ENCODE data around the gene TMIGD3. TPM values are rescaled to one million over a fixed set of nuclear protein-coding genes. Genes with fewer than 3 reads are reported as not detected.

Gene TMIGD3
- polyA plus RNA-seq, 2 donors = 0.31 to 0.79 TPM

DNA sequence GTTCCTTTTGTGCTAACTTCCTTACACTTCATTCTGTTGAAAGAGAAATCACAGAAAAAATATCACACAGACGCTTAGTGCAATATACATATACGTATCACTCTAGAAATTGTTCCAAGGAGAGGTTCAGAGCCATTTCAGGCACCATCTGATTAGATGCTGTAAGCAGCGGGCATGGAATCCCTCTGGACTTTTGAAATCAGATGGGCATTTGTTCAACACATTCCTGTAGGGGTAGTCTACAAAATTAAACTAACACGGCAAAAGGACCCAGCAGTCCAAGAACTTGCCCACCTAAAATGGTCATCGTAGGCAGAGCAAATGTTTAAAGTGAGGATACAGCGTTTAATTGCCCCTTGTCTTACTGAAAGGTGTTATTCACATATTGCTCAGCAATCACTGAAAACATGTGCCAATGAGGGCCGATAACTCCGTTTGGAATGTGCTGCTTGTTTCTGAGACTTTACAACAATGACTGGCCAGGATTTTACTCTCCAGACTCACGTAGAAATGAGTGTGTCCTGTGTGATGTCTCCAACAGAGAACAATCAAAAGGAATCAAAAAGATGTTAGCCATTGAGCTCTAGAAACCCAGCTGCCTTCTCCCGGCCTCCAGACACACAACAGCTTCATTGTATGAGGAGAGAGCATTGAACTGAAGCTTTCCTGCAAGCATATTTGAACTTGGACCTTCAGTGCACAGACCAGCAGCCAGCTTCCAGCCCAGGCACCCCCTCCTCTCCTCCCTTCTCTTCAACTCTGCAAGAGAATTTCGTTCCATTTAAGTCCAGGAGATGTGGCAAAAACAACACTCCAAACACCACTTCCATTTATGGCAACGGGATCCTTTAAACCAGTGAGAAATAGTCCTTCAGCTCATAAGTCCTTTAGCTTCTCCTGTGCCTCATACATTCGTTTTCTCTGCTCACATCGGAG lies 32.1 kb upstream of the TMIGD3 start:
- H3K36me3 ChIP-seq (ENCODE audit: control insufficient read depth in 2 of 2, insufficient read depth in 2 of 2, low read length in 1 of 2) = no peaks in the 10 kb centered on the region
- 61 to 71% methylated on average over 14 of the region's 14 CpGs for WGBS, 2 donors
- H3K9me3 ChIP-seq (ENCODE audit: control insufficient read depth in 2 of 2, insufficient read depth in 1 of 2, low read depth in 1 of 2, low read length in 1 of 2) = no peaks in the 10 kb centered on the region
- peak overlapping the region; percentile 7 to 53 for H3K27ac ChIP-seq (ENCODE audit: low read depth in 2 of 2, low read length in 1 of 2)
- H3K4me1 ChIP-seq (ENCODE audit: control insufficient read depth in 2 of 2, insufficient read depth in 2 of 2, low read length in 1 of 2) = no peaks in the 10 kb centered on the region
- no peak overlapping the region for H3K4me3 ChIP-seq (ENCODE audit: low read depth in 1 of 2, low read length in 2 of 2)
- no peaks in the 10 kb centered on the region for H3K27me3 ChIP-seq (ENCODE audit: control insufficient read depth in 1 of 2, insufficient read depth in 2 of 2, low read length in 2 of 2)

DNA sequence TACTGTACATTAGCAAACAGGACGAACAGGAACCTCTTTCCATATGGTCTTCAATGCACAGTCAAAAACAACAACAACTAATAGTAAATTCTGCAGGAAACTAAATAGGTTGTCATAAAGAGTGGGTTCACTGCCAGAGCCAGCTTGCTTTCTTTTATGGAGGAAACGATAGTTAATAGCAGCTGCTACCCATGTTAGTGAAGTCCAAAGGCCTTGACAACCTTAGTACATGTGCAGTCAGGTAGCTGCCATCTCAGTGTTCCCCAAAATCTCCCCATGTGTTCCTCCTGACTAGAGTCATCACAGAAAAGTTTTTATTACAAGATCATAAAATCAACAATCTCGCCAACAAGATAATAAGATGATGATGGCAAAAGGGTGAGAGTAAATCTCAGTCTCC lies 16.6 kb upstream of the TMIGD3 start:
- Histone ChIP-seq H3K27me3 (ENCODE audit: control insufficient read depth in 1 of 2, insufficient read depth in 2 of 2, low read length in 2 of 2) (no peaks in the 10 kb centered on the region), H3K36me3 (ENCODE audit: control insufficient read depth in 2 of 2, insufficient read depth in 2 of 2, low read length in 1 of 2) (no peaks in the 10 kb centered on the region)
- 79 to 93% methylated on average over 3 of the region's 3 CpGs for WGBS, 2 donors

DNA sequence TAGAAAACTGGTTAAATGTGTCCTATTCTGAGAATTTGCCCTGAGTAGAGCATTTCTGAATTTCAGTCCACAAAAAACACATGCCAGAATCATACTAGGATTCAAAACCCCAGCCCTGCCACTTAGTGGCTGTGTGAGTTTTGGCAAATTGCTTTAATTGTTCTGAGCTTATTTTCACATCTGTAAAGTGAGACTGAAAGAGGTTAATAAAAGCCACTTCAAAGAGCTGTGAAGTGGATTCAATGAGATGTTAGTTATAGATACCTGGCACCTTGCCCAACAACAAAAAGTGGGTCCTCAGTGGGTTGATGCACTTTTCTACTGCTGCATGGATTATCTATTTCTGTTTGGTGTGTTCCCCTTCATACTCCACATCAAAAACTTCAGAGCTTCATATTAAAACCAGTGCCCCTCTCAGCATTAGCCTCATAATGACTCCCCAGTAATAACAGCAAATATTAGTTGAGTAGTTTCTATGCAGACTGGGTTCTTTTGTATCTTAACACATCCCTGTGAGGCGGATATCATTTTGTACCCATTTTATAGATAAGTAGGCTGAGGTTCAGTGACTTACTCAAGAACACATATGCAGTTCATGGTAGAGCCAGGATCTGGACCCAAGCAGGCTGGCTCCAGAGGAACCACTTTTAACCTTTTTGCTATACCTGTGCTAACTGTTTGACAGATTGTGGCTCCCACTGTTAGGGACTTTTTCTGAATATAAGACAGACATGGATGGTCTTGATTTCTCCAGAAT lies 14.2 kb upstream of the TMIGD3 start:
- no peaks in the 10 kb centered on the region for H3K36me3 ChIP-seq (ENCODE audit: control insufficient read depth in 2 of 2, insufficient read depth in 2 of 2, low read length in 1 of 2)
- no peaks in the 10 kb centered on the region for H3K27me3 ChIP-seq (ENCODE audit: control insufficient read depth in 1 of 2, insufficient read depth in 2 of 2, low read length in 2 of 2)
- 90 to 94% methylated on average over 1 of the region's 1 CpG for WGBS, 2 donors
- no peak overlapping the region for H3K4me3 ChIP-seq (ENCODE audit: low read depth in 1 of 2, low read length in 2 of 2)
- no peaks in the 10 kb centered on the region for H3K9me3 ChIP-seq (ENCODE audit: control insufficient read depth in 2 of 2, insufficient read depth in 1 of 2, low read depth in 1 of 2, low read length in 1 of 2)
- no peak overlapping the region for H3K27ac ChIP-seq (ENCODE audit: low read depth in 2 of 2, low read length in 1 of 2)
- H3K4me1 ChIP-seq (ENCODE audit: control insufficient read depth in 2 of 2, insufficient read depth in 2 of 2, low read length in 1 of 2) = peaks cover 5 to 6% of the 10 kb centered on the region in 2 donors

More for the DNA sequence above, 16.6 kb upstream of the TMIGD3 start:
- Histone ChIP-seq H3K4me3 (ENCODE audit: low read depth in 1 of 2, low read length in 2 of 2) (no peak overlapping the region), H3K9me3 (ENCODE audit: control insufficient read depth in 2 of 2, insufficient read depth in 1 of 2, low read depth in 1 of 2, low read length in 1 of 2) (no peaks in the 10 kb centered on the region), H3K4me1 (ENCODE audit: control insufficient read depth in 2 of 2, insufficient read depth in 2 of 2, low read length in 1 of 2) (peaks cover 4 to 5% of the 10 kb centered on the region in 2 donors), H3K27ac (ENCODE audit: low read depth in 2 of 2, low read length in 1 of 2) (no peak overlapping the region)

DNA sequence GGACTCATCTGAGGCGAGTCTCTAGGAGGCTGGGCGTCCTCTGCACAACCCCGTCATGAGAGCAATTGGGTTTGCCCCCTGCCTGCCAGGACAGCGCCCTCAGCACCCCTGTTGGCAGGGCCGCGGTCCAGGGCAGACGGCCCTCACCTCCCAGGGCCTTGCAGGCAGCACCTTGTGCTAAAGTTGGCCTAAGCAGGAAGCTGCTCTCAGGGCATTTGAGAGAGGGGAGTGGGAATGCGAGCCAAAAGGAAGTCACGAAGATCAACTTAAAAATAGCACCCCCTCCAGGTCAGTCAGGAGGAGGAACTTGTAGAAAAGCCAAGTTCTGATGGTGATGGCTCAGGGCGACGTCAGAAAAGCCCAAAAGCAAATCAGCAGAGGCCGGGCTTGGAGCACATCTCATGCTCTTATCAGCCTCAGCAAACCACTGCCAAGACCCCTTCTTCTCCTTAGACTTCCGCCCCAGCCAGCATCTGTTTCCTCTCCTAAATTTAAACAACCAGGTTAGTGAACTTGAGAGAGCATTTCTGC lies 12.6 kb upstream of the TMIGD3 start:
- Histone ChIP-seq H3K27ac (ENCODE audit: low read depth in 2 of 2, low read length in 1 of 2) (peak overlapping the region; percentile 60 to 81), H3K36me3 (ENCODE audit: control insufficient read depth in 2 of 2, insufficient read depth in 2 of 2, low read length in 1 of 2) (no peaks in the 10 kb centered on the region), H3K27me3 (ENCODE audit: control insufficient read depth in 1 of 2, insufficient read depth in 2 of 2, low read length in 2 of 2) (no peaks in the 10 kb centered on the region), H3K9me3 (ENCODE audit: control insufficient read depth in 2 of 2, insufficient read depth in 1 of 2, low read depth in 1 of 2, low read length in 1 of 2) (no peaks in the 10 kb centered on the region), H3K4me3 (ENCODE audit: low read depth in 1 of 2, low read length in 2 of 2) (peak overlapping the region in 1 of 2 donors; percentile 24), H3K4me1 (ENCODE audit: control insufficient read depth in 2 of 2, insufficient read depth in 2 of 2, low read length in 1 of 2) (peaks cover 5 to 10% of the 10 kb centered on the region in 2 donors)
- WGBS, 2 donors = 23 to 26% methylated on average over 13 of the region's 13 CpGs

DNA sequence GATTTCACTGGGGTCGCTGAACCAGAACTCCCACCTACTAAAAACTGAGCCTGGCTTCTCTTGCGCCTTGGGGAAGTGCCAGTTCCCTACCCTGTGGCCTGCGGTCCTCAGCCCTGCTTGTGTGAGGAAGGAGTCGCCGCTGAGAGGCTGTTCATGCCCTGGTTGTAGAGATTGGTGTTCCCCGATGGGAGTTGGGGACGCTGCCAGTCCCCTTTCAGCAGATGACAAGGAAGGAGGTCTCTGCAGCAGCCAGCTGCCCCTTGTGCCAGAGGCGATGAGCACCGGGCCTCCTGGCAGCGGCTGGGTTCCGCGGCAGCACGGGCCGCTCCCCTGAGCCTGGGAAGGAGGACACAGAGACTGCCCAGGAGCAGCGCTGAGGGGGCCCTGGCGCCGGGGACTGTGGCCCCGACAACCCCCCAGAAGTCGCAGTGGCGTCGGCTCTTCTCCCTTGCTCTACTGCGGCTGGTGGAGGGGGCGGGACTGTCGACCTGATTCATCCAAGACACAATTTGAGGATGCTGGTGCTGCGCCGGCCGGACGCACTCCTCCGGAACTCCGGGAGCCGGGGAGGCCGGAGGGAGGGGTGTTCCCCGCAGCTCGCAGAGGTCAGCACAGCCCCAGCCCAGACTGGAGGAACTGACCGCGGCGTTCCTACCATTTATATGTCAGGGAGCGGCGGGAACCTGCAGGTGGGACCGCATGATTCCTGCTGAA lies 12.0 kb upstream of the TMIGD3 start:
- peak overlapping the region in 1 of 2 donors; percentile 24 for H3K4me3 ChIP-seq (ENCODE audit: low read depth in 1 of 2, low read length in 2 of 2)

DNA sequence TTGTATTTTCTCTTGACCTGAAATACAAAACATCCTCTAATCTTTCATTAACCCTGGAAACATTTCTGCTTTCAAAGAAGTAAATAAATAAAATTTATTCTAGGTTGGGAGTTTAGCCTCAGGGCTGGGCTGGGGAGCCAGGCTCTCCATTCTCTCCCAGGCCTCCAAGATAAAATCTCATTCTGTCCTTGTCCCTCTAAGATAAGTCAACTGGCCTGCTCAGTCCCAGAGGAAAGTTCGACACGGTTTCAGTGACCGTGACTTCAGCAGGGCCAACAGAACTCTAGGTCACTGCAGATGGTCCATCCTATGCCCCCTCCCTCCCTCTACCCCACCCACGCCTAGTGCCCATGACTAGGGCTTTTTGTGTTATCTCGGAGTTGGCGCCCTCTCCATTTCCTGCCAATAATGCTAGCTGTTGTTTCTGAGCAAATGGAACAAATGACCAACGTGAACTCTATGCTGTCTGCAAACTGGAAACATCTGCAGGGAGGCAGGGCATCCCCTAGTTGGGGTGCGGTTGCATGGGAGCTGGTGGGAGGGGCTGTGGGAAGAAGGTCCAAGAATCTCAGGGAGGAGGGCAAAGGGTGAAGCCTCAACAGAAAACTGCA lies 10.1 kb upstream of the TMIGD3 start:
- H3K4me3 ChIP-seq (ENCODE audit: low read depth in 1 of 2, low read length in 2 of 2) = no peak overlapping the region
- H3K4me1 ChIP-seq (ENCODE audit: control insufficient read depth in 2 of 2, insufficient read depth in 2 of 2, low read length in 1 of 2) = peaks cover 5 to 10% of the 10 kb centered on the region in 2 donors
- H3K9me3 ChIP-seq (ENCODE audit: control insufficient read depth in 2 of 2, insufficient read depth in 1 of 2, low read depth in 1 of 2, low read length in 1 of 2) = no peaks in the 10 kb centered on the region
- H3K27me3 ChIP-seq (ENCODE audit: control insufficient read depth in 1 of 2, insufficient read depth in 2 of 2, low read length in 2 of 2) = no peaks in the 10 kb centered on the region
- no peaks in the 10 kb centered on the region for H3K36me3 ChIP-seq (ENCODE audit: control insufficient read depth in 2 of 2, insufficient read depth in 2 of 2, low read length in 1 of 2)
- H3K27ac ChIP-seq (ENCODE audit: low read depth in 2 of 2, low read length in 1 of 2) = no peak overlapping the region
- WGBS, 2 donors = 70 to 73% methylated on average over 8 of the region's 8 CpGs

More for the DNA sequence above, 12.0 kb upstream of the TMIGD3 start:
- Histone ChIP-seq H3K27me3 (ENCODE audit: control insufficient read depth in 1 of 2, insufficient read depth in 2 of 2, low read length in 2 of 2) (no peaks in the 10 kb centered on the region), H3K4me1 (ENCODE audit: control insufficient read depth in 2 of 2, insufficient read depth in 2 of 2, low read length in 1 of 2) (peaks cover 5 to 10% of the 10 kb centered on the region in 2 donors), H3K27ac (ENCODE audit: low read depth in 2 of 2, low read length in 1 of 2) (peak overlapping the region; percentile 60 to 81), H3K36me3 (ENCODE audit: control insufficient read depth in 2 of 2, insufficient read depth in 2 of 2, low read length in 1 of 2) (no peaks in the 10 kb centered on the region), H3K9me3 (ENCODE audit: control insufficient read depth in 2 of 2, insufficient read depth in 1 of 2, low read depth in 1 of 2, low read length in 1 of 2) (no peaks in the 10 kb centered on the region)
- WGBS, 2 donors = 19 to 24% methylated on average over 40 of the region's 40 CpGs

DNA sequence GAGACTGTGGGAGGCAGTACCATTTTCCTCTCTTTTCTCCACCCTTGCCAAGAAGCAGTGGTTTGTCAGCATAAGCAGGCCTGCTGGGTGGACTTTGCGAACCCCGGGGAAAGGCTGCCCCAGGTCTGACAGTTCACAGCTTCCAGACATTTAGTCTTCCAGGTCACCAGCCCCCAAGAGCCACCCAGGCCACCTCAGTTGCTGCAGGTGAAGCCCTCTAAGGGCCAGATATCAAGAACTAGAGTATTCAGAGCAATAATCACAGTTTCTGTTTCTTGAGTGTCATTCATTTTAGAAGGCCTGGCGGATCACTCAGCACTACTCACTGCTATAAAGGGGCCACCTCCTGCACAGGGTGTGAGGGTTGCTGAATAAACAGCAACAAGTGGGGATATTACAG lies 9.5 kb upstream of the TMIGD3 start:
- Histone ChIP-seq H3K4me3 (ENCODE audit: low read depth in 1 of 2, low read length in 2 of 2) (no peak overlapping the region), H3K27ac (ENCODE audit: low read depth in 2 of 2, low read length in 1 of 2) (no peak overlapping the region), H3K27me3 (ENCODE audit: control insufficient read depth in 1 of 2, insufficient read depth in 2 of 2, low read length in 2 of 2) (no peaks in the 10 kb centered on the region), H3K36me3 (ENCODE audit: control insufficient read depth in 2 of 2, insufficient read depth in 2 of 2, low read length in 1 of 2) (no peaks in the 10 kb centered on the region), H3K4me1 (ENCODE audit: control insufficient read depth in 2 of 2, insufficient read depth in 2 of 2, low read length in 1 of 2) (peaks cover 5 to 10% of the 10 kb centered on the region in 2 donors), H3K9me3 (ENCODE audit: control insufficient read depth in 2 of 2, insufficient read depth in 1 of 2, low read depth in 1 of 2, low read length in 1 of 2) (no peaks in the 10 kb centered on the region)
- 94 to 95% methylated on average over 3 of the region's 3 CpGs for WGBS, 2 donors

DNA sequence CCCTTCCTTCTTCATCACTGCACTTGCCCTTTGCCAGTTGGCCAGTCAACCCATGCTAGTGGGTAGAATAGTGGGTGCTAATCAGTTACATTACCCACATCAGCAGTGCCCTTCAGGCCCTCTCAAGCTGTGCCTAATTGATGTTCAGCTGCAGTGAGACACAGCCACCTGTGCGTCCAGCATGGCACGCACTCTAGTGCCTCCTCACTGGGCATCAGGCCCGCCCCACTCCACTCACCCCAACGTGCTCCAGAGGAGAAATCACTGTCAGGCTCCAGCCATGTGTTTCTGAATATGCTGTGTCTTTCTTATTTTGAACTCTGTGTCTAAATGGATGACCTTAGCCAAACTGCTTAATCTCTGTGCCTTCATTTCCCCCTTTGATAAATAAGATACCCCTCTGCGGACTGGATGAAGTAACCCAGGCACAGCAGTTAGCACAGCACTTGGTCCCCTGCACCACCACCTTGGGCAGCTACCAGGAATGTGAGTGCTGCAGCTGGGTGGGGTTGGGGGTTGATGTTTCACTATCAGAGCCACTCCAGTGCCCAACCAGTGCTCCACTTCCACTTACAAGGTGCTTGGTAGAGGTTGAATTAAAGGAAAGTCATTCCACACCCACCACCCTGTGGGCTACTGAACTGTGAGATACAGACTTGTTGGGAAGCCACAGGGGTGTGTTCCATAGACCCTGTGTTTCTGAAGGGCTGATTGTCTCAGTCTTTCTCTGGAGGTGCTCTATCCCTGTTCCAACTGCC lies 8.9 kb upstream of the TMIGD3 start:
- WGBS, 2 donors = 87 to 88% methylated on average over 5 of the region's 5 CpGs
- H3K27me3 ChIP-seq (ENCODE audit: control insufficient read depth in 1 of 2, insufficient read depth in 2 of 2, low read length in 2 of 2) = no peaks in the 10 kb centered on the region
- H3K36me3 ChIP-seq (ENCODE audit: control insufficient read depth in 2 of 2, insufficient read depth in 2 of 2, low read length in 1 of 2) = no peaks in the 10 kb centered on the region
- H3K27ac ChIP-seq (ENCODE audit: low read depth in 2 of 2, low read length in 1 of 2) = no peak overlapping the region
- no peak overlapping the region for H3K4me3 ChIP-seq (ENCODE audit: low read depth in 1 of 2, low read length in 2 of 2)
- H3K4me1 ChIP-seq (ENCODE audit: control insufficient read depth in 2 of 2, insufficient read depth in 2 of 2, low read length in 1 of 2) = peaks cover 5 to 12% of the 10 kb centered on the region in 2 donors
- H3K9me3 ChIP-seq (ENCODE audit: control insufficient read depth in 2 of 2, insufficient read depth in 1 of 2, low read depth in 1 of 2, low read length in 1 of 2) = no peaks in the 10 kb centered on the region

All from esophagus (tissue), 2 donors.